D721Med (cell line): ENCODE data around the gene PDE11A.

ENCODE experiments used
- DNase-seq: peaks from one replicate; pipeline ENCODE4 v3.0.0; 2011; ENCODE audit warnings: low spot score; ENCODE audit not compliant: insufficient read length
- FAIRE-seq: peaks from 2 replicates; lab custom pipeline; 2011; peaks lifted over from hg19 to GRCh38; lab: Jason Lieb, UNC
- TF ChIP-seq, protein P1 (sequence below): IDR thresholded peaks from 2 replicates; pipeline ENCODE4 v1.5.1; 2012; ENCODE audit warnings: mild to moderate bottlenecking, control low read depth; ENCODE audit not compliant: insufficient read depth; ENCODE audit errors: missing control alignments

PDE11A gene

DNA sequence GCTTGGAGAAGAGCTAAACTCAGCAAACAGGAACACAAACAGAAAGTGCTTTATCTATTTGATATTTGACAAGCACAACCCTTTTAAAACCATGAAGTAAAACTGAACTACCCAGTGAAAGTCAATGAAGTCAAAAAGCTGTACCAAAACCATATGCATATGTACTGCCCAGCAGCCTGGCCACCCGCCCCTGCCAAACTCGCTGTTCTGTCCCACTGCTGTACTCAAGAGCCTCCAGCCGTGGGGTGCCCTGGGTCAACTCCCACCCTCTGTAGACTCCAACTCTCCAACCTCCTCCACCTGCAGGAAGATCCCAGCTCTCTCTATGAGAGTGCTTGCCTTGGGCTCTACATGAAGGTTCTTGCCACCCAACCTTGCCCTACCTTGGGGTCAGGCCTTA is 411.8 kb downstream of the PDE11A start:
- TF ChIP-seq, protein P1, sequence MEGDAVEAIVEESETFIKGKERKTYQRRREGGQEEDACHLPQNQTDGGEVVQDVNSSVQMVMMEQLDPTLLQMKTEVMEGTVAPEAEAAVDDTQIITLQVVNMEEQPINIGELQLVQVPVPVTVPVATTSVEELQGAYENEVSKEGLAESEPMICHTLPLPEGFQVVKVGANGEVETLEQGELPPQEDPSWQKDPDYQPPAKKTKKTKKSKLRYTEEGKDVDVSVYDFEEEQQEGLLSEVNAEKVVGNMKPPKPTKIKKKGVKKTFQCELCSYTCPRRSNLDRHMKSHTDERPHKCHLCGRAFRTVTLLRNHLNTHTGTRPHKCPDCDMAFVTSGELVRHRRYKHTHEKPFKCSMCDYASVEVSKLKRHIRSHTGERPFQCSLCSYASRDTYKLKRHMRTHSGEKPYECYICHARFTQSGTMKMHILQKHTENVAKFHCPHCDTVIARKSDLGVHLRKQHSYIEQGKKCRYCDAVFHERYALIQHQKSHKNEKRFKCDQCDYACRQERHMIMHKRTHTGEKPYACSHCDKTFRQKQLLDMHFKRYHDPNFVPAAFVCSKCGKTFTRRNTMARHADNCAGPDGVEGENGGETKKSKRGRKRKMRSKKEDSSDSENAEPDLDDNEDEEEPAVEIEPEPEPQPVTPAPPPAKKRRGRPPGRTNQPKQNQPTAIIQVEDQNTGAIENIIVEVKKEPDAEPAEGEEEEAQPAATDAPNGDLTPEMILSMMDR, result no peak
- no peak for FAIRE-seq
- DNase-seq, result no peak

GRCh38 chr2:177658309-177658708 is 414.3 kb downstream of the PDE11A start:
- TF ChIP-seq, protein P1, result no peak
- DNase-seq, result no peak
- FAIRE-seq, result no peak

- FAIRE-seq (no peak), DNase-seq (no peak)
- TF ChIP-seq, protein P1, result no peak
Measured at GRCh38 chr2:177651833-177652232, 420.7 kb downstream of the PDE11A start.

DNA sequence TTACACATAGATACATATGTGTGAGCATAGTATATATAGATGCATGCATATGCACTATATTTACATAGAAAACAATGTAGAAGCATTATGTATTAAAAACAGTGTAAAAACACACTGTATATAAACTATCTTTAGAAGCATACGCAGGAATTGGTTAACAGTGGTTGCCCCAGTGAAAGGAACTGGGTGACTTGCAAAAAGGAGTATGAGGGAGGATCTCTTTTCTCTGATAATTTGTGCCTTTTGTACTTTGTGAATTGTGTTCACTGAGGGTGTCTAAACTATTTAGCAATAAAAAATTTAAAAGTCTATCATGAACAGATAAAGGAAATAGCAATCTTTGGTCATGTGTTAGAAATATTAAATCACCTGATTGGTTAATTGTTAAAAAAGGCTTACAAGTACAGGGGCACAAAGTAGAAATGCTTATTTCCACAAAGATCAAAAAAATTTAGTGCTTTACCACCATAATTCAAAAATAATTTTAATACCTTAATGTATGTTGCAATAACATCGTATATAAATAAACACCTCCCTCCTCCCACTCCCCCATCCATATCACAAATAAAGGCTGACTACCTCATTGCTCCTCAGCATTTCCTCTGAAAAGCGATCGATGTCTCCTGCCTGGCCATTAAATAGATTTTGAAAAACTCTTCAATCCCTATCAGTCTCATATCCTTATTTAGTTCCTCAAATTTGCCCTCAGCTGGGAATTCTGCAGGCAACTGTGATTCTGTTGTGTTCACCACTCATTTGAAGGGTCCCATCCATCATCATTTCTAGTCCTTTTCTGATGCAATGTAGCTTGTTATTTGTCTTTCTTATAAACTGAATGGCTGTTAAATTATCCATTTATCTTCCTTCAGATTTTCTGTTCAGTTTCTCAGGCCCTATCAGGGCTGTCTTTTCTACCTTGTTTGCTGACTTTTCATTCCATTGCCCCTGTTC is 422.7 kb downstream of the PDE11A start:
- TF ChIP-seq, protein P1, result no peak
- DNase-seq, result no peak
- FAIRE-seq, result no peak

GRCh38 chr2:177646791-177647190 is 425.8 kb downstream of the PDE11A start:
- no peak for FAIRE-seq
- TF ChIP-seq, protein P1, result no peak
- DNase-seq, result no peak

DNA sequence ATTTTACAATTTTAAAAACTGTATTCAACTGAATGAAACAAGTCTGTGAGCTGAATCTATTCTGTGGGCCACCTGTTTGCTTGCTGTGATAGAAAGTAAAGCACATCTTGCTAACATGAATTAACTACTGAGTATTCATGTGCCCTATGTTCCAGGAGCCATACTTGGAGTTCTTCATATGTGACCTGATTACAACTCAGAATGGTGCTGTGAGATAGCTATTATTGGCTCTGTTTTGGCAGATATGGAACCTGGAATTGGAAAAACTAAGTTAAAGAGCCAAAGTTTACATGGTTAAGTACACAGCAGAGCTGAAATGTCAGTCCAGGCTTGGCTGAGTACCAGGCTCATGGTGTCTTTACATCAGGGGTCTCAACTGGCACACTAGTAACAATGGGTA is 426.3 kb downstream of the PDE11A start:
- TF ChIP-seq, protein P1, result no peak
- DNase-seq (no peak), FAIRE-seq (no peak)

DNA sequence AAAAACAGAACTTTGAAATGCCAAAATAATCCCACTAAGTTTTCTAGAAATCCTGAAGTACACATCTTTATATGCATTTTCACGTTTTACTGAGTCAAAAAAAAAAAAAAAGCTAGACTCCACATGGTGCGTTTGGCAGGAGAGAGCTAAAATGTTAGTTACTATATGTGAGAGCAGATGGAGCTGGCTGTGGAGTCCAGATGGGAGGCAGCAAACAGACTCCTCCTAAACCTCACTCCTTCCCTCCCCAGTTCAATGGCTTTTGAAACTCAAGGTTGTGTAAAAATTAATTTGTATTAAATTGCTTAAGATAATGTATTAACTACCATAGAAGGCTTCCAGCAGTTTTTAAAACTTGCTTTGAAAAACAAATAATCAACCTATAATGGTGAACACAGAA is 431.2 kb downstream of the PDE11A start:
- FAIRE-seq (no peak), DNase-seq (no peak)
- TF ChIP-seq, protein P1, result no peak
